Peyer's patch (tissue), 4 donors: Measurements from ENCODE around the gene KRTAP24-1. TPM values are rescaled to one million over a fixed set of nuclear protein-coding genes. Genes with fewer than 3 reads are reported as not detected.

Experiments
- DNase-seq, 3 donors: peaks; one replicate each; pipeline ENCODE4 v3.0.0-alpha.2; 2017 to 2019
- H3K27ac ChIP-seq, 4 donors: fragments of 200-600 bp; sonication (generic); one replicate each; pipeline ENCODE4 v1.5.1; 2016 to 2019
- H3K27me3 ChIP-seq, 2 donors: fragments of 200-600 bp; sonication (generic); one replicate each; pipeline ENCODE4 v1.5.1; 2019
- H3K36me3 ChIP-seq, 3 donors: fragments of 200-600 bp; sonication (generic); one replicate each; pipeline ENCODE4 v1.5.1; 2016 to 2019
- H3K4me1 ChIP-seq, 4 donors: fragments of 200-600 bp; sonication (generic); one replicate each; pipeline ENCODE4 v1.5.1; 2016 to 2019
- H3K4me3 ChIP-seq, 4 donors: fragments of 200-600 bp; sonication (generic); 1 replicate in 3 of 4; 2 replicates in 1 of 4; pipeline ENCODE4 v1.5.1; 2016 to 2019; ENCODE audit warnings: mild to moderate bottlenecking in 1 of 4
- H3K9me3 ChIP-seq, 4 donors: fragments of 200-600 bp; sonication (generic); one replicate each; pipeline ENCODE4 v1.5.1; 2016 to 2019; ENCODE audit warnings: mild to moderate bottlenecking in 1 of 4
- CTCF ChIP-seq, 6 experiments: fragments of 450-650 bp in 4 of 6; fragments of 200-600 bp in 2 of 6; sonication (generic) in 1 of 6; IDR thresholded peaks; one replicate each; pipeline ENCODE4 v1.5.1; 2017 to 2019; ENCODE audit warnings: antibody characterized with exemption in 6 of 6, mild to moderate bottlenecking in 3 of 6, moderate library complexity in 1 of 6
- POLR2A ChIP-seq, 2 donors: fragments of 450-650 bp; IDR thresholded peaks; one replicate each; pipeline ENCODE4 v1.5.1; 2017; ENCODE audit warnings: antibody characterized with exemption in 2 of 2, mild to moderate bottlenecking in 2 of 2, moderate library complexity in 2 of 2
- total RNA-seq, 4 donors: library from RNA; depleted of rRNA; stranded (reverse); fragments of >200 nt; gene quantifications; one replicate each; pipeline ENCODE4 v1.1.0, GENCODE V29; 2016

KRTAP24-1 gene
- total RNA-seq, 4 donors from 2014 or later: not detected

GRCh38 chr21:30251781-30252180 lies 31.0 kb downstream of the KRTAP24-1 start:
- Histone ChIP-seq H3K36me3 (no peaks in the 10 kb centered on the region), H3K27me3 (no peaks in the 10 kb centered on the region), H3K4me3 (no peak overlapping the region), H3K9me3 (no peaks in the 10 kb centered on the region), H3K27ac (no peak overlapping the region), H3K4me1 (no peaks in the 10 kb centered on the region)
- no peak for TF ChIP-seq POLR2A (IDR thresholded peaks at IDR 0.05)
- no peak for TF ChIP-seq CTCF (IDR thresholded peaks at IDR 0.05)
- DNase-seq: no peak

GRCh38 chr21:30249936-30250335 lies 32.8 kb downstream of the KRTAP24-1 start:
- TF ChIP-seq POLR2A (IDR thresholded peaks at IDR 0.05): no peak
- TF ChIP-seq CTCF (IDR thresholded peaks at IDR 0.05): no peak
- no peak overlapping the region for H3K27ac ChIP-seq

DNA sequence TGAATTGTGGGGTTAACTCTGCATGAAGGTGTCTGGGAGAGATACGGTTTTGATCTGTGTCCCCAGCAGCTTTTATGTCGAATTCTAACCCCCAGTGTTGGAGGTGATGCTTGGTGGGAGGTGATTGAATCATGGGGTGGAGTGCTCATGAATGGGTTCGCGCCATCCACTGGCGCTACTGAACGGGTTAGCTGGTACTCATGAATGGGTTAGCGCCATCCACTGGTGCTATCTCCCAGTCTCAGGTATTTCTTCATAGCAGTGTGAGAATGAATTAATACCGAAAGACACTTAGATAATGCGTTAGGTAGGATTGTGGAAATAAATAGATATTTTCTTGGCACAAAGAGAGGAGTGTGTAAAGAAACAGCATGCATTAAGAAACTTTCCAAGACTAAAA lies 33.9 kb downstream of the KRTAP24-1 start:
- Histone ChIP-seq H3K4me3 (no peak overlapping the region), H3K27ac (no peak overlapping the region), H3K36me3 (no peaks in the 10 kb centered on the region), H3K4me1 (no peaks in the 10 kb centered on the region), H3K27me3 (no peaks in the 10 kb centered on the region), H3K9me3 (no peaks in the 10 kb centered on the region)
- no peak for TF ChIP-seq POLR2A (IDR thresholded peaks at IDR 0.05)
- no peak for TF ChIP-seq CTCF (IDR thresholded peaks at IDR 0.05)
- DNase-seq: no peak

More at GRCh38 chr21:30249936-30250335, 32.8 kb downstream of the KRTAP24-1 start:
- Histone ChIP-seq H3K4me3 (no peak overlapping the region), H3K36me3 (no peaks in the 10 kb centered on the region), H3K9me3 (no peaks in the 10 kb centered on the region), H3K4me1 (no peaks in the 10 kb centered on the region), H3K27me3 (no peaks in the 10 kb centered on the region)
- no peak for DNase-seq

DNA sequence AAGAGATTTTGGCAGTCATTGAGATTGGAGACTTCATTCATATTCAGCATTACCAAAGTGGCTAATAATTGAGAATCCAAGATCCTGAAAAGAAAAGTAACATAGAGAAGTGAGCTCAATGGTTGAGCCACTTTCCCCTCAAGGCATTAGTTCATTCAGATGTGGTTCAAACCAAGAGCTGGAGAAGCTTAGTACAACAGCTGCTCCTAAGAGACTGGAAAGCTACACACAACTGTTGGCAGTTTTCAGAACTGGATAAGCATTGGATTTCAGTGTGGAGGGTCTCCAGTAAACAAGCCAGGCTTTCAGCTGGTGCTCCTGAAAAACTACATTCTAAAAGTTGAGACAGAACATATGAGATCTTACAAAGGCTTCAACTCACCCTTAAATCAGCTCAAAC lies 37.7 kb downstream of the KRTAP24-1 start:
- TF ChIP-seq POLR2A (IDR thresholded peaks at IDR 0.05) (no peak), CTCF (IDR thresholded peaks at IDR 0.05) (no peak)
- no peaks in the 10 kb centered on the region for H3K4me1 ChIP-seq
- no peaks in the 10 kb centered on the region for H3K36me3 ChIP-seq
- H3K4me3 ChIP-seq: no peak overlapping the region
- H3K27ac ChIP-seq: no peak overlapping the region
- no peaks in the 10 kb centered on the region for H3K9me3 ChIP-seq
- DNase-seq: no peak
- H3K27me3 ChIP-seq: no peaks in the 10 kb centered on the region

DNA sequence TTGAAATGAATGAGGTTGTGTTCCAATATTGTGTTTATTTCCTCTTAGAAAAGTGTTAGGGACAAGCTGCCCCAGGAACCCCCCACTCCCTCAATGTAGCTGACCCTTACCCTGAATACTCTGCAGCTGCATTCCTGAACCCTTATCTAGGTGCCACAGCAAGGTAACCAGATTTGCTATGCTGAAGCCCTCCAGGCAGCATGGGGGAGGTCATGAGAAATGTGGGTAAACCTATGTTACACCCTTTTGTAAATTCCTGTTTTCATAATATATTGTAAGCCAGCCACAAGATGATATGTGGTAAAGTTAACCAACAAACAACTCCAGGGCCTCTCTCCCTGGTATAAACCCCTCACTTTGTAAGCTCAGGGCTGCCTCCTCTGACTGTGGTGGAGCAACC lies 39.1 kb downstream of the KRTAP24-1 start:
- no peaks in the 10 kb centered on the region for H3K36me3 ChIP-seq
- H3K27me3 ChIP-seq: no peaks in the 10 kb centered on the region
- H3K4me1 ChIP-seq: no peaks in the 10 kb centered on the region
- no peak overlapping the region for H3K27ac ChIP-seq
- H3K4me3 ChIP-seq: no peak overlapping the region
- H3K9me3 ChIP-seq: no peaks in the 10 kb centered on the region
- DNase-seq: no peak
- no peak for TF ChIP-seq CTCF (IDR thresholded peaks at IDR 0.05)
- no peak for TF ChIP-seq POLR2A (IDR thresholded peaks at IDR 0.05)

GRCh38 chr21:30240661-30241060 lies 42.1 kb downstream of the KRTAP24-1 start:
- H3K4me1 ChIP-seq: no peaks in the 10 kb centered on the region
- H3K4me3 ChIP-seq: no peak overlapping the region
- H3K36me3 ChIP-seq: no peaks in the 10 kb centered on the region
- H3K27me3 ChIP-seq: no peaks in the 10 kb centered on the region
- no peak for DNase-seq
- H3K27ac ChIP-seq: no peak overlapping the region
- H3K9me3 ChIP-seq: no peaks in the 10 kb centered on the region
- TF ChIP-seq CTCF (IDR thresholded peaks at IDR 0.05): no peak
- no peak for TF ChIP-seq POLR2A (IDR thresholded peaks at IDR 0.05)
